ENCODE data around the gene WNT1.

The WNT1 gene

DNA sequence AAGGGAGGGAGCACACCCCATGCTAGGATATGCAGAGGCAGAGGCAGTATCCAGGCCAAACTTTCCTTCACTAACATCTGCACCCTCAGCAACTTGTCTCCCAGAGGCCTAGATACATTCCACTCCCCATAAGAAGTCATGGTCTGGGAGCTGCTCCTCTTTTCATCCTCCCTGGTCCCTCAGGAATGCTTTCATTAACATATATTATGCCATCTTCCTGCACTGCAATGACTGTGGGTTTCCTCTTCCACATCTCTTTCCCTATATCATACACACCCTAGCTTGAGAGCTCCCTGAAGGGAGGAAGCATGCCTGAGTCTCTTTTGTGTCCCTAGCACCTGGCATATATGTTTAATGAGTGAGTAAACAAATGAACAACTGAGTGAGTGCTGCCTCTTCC is 12.4 kb downstream of the WNT1 start:
- POLR2A ChIA-PET = no interaction called here
- DNase-seq (ENCODE audit: extremely low spot score) = no peak
- CTCF ChIA-PET = interaction anchor here (0.6 to 17.5 kb wide), 8 partner anchors 9 to 138 kb away, joined by 3 to 417 read pairs (median 3); partner anchors contain the start of genes DDX23, PRKAG1 and WNT1
- TF ChIP-seq, protein P1, sequence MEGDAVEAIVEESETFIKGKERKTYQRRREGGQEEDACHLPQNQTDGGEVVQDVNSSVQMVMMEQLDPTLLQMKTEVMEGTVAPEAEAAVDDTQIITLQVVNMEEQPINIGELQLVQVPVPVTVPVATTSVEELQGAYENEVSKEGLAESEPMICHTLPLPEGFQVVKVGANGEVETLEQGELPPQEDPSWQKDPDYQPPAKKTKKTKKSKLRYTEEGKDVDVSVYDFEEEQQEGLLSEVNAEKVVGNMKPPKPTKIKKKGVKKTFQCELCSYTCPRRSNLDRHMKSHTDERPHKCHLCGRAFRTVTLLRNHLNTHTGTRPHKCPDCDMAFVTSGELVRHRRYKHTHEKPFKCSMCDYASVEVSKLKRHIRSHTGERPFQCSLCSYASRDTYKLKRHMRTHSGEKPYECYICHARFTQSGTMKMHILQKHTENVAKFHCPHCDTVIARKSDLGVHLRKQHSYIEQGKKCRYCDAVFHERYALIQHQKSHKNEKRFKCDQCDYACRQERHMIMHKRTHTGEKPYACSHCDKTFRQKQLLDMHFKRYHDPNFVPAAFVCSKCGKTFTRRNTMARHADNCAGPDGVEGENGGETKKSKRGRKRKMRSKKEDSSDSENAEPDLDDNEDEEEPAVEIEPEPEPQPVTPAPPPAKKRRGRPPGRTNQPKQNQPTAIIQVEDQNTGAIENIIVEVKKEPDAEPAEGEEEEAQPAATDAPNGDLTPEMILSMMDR (IDR thresholded peaks at IDR 0.05; ENCODE audit: control extremely low read depth, extremely low read depth, low read depth, missing control alignments) = no peak

DNA sequence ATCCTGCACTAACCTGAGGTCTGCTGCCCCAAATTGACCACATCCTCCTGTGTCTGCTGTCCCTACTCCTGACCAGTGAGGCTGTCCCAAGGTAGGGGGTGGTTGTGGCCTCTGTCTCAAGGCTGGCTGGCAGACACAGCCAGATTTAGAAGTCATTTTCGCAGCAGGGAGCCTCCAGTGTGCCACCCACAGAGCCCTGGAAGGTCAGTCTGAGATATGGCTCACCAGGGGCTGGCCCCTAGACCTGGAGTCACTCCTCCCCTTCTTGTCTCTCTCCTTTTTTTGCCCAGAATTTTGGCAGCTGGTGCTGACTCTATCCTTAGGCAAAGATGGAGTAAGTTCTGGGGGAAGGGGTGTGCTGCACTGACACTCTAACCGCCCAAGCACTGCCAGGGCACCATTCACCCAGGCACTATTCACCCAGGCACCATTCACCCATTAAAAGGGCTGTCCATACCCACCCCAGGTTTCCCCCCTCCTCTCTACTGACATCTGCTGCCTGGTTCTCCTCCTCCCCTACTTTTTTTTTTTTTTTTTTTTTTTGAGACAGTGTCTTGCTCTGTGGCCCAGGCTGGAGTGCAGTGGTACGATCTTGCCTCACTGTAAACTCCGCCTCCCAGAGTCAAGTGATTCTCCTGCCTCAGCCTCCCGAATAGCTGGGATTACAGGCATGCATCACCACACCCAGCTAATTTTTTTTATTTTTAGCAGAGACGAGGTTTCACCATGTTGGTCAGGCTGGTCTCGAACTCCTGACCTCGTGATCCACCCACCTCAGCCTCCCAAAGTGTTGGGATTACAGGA is 13.3 kb downstream of the WNT1 start:
- CTCF ChIA-PET = interaction anchor here (0.9 to 17.5 kb wide), 8 partner anchors 10 to 139 kb away, joined by 3 to 417 read pairs (median 15); partner anchors contain the start of genes DDX23, PRKAG1, WNT1 and WNT10B
- POLR2A ChIA-PET = no interaction called here
- DNase-seq (ENCODE audit: extremely low spot score) = no peak
- TF ChIP-seq, protein P1 (IDR thresholded peaks at IDR 0.05; ENCODE audit: control extremely low read depth, extremely low read depth, low read depth, missing control alignments) = no peak

DNA sequence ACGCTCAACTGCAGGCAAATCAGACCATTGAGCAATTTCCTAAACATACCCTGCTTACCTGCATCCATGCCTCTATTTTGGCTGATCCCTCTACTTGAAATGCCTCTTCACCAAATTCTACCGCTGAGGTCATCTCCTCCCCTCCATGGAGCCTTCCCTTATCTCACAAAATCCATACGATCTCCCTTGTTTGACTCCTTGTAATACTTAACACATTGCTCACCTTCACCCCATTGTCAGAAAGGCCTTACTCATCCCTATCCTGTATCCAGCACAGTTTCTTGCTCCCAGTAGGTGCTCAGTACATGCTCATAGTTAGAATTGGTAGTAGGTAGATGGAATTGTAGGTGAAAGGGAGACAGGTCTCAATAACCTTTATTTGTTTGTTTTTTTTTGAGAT is 15.7 kb downstream of the WNT1 start:
- POLR2A ChIA-PET = no interaction called here
- CTCF ChIA-PET = interaction anchor here (1.2 to 17.5 kb wide), 11 partner anchors 13 to 142 kb away, joined by 3 to 417 read pairs (median 19); partner anchors contain the start of genes DDX23, FKBP11, PRKAG1 and WNT1
- DNase-seq (ENCODE audit: extremely low spot score) = no peak
- TF ChIP-seq, protein P1 (IDR thresholded peaks at IDR 0.05; ENCODE audit: control extremely low read depth, extremely low read depth, low read depth, missing control alignments) = no peak

DNA sequence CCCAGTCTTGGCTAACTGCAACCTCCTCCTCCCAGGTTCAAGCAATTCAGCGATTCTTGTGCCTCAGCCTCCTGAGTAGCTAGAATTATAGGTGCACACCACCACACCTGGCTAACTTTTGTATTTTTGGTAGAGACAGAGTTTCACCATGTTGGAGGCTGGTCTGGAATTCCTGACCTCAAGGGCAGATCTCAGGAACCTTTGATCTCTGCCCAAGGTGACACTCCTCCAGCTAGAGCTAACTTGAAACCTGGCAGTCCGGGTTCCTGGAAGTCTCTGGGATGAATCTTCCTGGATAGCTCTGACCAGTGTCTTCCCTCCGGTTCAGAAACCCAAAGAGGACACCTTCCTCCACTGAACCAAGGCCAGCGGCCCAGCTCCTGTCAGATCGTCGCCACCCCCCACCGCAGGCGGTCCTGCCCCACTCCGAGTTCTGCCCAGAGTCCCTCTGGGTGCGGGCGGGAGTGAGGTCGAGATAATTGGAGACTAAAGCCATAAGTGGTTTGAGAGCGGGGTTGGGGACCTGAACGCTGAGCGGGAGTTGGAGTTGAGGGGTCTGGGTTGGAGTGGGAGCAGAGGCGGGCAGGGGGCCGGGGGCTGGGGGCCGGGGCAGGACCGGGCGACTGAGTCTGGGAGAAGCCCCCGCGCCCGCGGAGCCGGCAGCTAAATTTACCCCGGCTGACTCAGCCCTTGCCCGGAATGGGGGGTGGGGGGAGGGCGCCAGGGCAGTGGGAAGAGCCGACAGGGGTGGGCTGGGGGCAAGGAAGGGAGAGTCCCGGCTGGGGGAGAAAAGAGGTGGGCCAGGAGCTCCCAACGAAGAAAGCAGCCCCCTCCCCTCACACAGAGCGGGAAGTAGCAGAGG is 16.3 kb downstream of the WNT1 start:
- ChIA-PET POLR2A (interaction anchor here (0.6 kb wide), 1 partner anchor 43 kb away, joined by 3 read pairs; no protein-coding TSS in a partner anchor), CTCF (interaction anchor here (0.7 to 17.5 kb wide), 14 partner anchors 13 to 143 kb away, joined by 3 to 417 read pairs (median 16); partner anchors contain the start of genes DDX23, FKBP11, PRKAG1 and WNT1)
- no peak for DNase-seq (ENCODE audit: extremely low spot score)
- TF ChIP-seq, protein P1 (IDR thresholded peaks at IDR 0.05; ENCODE audit: control extremely low read depth, extremely low read depth, low read depth, missing control alignments) = no peak

DNA sequence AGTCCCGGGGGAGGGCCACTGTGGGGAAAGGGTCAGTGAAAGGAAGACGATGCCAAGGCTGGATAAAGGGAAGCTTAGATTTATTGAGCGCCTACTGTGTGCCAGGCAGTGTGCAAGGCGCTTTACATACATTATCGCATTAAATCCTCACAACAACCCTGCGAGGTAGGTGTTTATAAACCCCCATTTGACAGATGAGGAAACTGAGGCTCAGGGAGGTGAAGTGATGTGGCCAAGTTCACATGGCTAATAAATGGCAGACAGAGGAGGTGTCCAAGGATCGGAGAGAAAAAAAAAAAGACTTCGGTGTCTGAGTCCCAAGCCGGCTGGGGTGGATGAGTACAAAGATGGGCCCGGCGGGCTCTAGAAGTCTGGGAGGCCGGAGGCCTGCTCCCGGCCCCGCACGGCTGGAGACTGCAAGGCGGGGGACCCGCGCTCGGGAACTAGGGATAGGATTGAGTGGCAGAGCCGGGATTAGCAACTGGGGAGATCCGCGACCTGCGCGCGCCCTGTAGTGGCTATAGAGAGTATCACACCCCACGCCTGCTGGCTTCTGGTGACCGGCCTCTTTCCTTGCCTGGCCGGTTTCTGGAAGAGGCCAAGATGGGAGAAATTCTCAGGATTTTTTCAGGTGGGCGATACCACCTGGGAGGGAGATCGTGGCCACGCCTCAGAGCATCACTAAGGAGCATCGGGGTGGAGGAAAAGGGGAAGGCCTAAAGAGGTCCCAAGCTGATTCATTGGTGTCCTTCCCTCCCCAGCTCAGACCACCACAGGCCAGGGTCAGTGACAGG is 17.2 kb downstream of the WNT1 start:
- CTCF ChIA-PET = interaction anchor here (1.0 to 17.5 kb wide), 21 partner anchors 14 to 144 kb away, joined by 3 to 417 read pairs (median 13); partner anchors contain the start of genes DDX23, FKBP11, PRKAG1 and RHEBL1
- POLR2A ChIA-PET = no interaction called here
- TF ChIP-seq, protein P1 (IDR thresholded peaks at IDR 0.05; ENCODE audit: control extremely low read depth, extremely low read depth, low read depth, missing control alignments) = peak; percentile 81
- peak; percentile 83 for DNase-seq (ENCODE audit: extremely low spot score)

All from GM10248 (cell line).